ENCODE results near the gene RBPMS2. TPM values are rescaled to one million over a fixed set of nuclear protein-coding genes. Genes with fewer than 3 reads are reported as not detected.

The RBPMS2 gene
- polyA plus RNA-seq, 1 experiment, result 0.88 TPM

DNA sequence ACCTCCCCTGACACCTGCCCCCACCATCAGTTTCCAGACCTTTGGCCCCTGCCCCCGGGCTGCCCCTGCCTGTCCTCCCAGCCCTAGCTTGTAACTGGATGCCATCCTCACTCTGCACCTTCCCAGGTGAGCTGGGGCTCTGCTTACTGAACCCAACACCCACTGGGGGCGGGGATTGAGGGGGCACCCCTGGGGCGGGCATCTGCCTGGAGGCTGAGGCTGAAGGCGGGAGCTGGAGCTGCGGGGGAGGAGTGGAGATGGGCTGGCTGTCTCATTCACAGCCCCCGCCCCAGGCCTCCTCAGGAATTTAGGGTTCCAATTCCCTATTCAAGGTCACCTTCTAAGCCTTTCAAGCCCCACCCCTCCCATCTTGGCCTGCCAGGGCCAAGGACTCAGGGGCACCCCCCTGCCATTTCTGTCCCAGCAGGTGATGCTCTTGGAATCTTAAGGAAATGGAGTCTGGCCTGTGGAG is 32.4 kb upstream of the RBPMS2 start:
- Histone ChIP-seq H3K27ac (ENCODE audit: low read depth, low read length) (no peak overlapping the region), H3K4me3 (ENCODE audit: low read depth, low read length) (no peak overlapping the region), H3K27me3 (ENCODE audit: control insufficient read depth, insufficient read depth, low read length) (peaks cover 7% of the 10 kb centered on the region), H3K9me3 (ENCODE audit: control insufficient read depth, insufficient read depth, low read length) (no peaks in the 10 kb centered on the region)
- DNase-seq (ENCODE audit: low read depth, low spot score), result no peak
- TF ChIP-seq, protein P1, sequence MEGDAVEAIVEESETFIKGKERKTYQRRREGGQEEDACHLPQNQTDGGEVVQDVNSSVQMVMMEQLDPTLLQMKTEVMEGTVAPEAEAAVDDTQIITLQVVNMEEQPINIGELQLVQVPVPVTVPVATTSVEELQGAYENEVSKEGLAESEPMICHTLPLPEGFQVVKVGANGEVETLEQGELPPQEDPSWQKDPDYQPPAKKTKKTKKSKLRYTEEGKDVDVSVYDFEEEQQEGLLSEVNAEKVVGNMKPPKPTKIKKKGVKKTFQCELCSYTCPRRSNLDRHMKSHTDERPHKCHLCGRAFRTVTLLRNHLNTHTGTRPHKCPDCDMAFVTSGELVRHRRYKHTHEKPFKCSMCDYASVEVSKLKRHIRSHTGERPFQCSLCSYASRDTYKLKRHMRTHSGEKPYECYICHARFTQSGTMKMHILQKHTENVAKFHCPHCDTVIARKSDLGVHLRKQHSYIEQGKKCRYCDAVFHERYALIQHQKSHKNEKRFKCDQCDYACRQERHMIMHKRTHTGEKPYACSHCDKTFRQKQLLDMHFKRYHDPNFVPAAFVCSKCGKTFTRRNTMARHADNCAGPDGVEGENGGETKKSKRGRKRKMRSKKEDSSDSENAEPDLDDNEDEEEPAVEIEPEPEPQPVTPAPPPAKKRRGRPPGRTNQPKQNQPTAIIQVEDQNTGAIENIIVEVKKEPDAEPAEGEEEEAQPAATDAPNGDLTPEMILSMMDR (IDR thresholded peaks at IDR 0.05; ENCODE audit: low read depth, low read length), result no peak
- POLR2A ChIA-PET, result no interaction called here
- CTCF ChIA-PET, result interaction anchor here (0.9 to 4.8 kb wide), 2 partner anchors 74 to 80 kb away, joined by 3 to 86 read pairs; no protein-coding TSS in a partner anchor

DNA sequence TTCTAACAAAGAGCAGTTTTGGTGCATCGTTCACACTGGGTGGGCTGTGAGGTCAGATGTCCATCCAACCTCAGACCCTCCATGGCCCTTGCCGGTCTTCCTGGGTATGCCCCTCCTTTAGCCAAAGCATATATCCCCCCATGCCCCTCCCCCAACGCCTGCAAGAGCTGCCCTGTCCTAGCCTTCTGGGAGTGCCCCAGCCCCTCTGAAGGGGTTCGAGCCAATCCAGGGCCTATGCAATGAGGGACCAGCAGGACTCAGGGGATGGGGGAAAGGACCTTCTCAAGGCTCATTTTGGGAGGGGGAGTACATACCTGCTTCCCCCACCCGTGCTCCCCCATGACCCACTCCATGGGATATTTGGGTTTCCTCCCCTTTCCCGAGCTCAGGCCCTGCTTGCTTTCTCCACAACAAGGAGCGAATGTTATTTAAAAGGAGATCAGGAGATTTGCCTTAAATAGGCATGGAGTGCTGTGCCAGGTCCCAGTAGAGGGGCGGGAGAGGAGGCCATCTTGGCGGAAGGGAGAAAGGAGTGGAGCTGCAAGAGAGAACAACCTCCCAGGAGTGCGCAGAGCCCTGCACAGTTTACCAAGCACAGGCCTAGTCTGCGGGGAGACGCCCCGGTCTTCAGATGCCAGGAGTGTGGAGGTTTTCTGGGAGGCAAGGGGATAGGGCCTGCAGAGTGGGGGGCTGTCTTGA is 31.8 kb upstream of the RBPMS2 start:
- POLR2A ChIA-PET, result no interaction called here
- Histone ChIP-seq H3K27ac (ENCODE audit: low read depth, low read length) (no peak overlapping the region), H3K9me3 (ENCODE audit: control insufficient read depth, insufficient read depth, low read length) (no peaks in the 10 kb centered on the region), H3K27me3 (ENCODE audit: control insufficient read depth, insufficient read depth, low read length) (peaks cover 7% of the 10 kb centered on the region), H3K4me3 (ENCODE audit: low read depth, low read length) (no peak overlapping the region)
- CTCF ChIA-PET, result interaction anchor here (0.9 to 4.8 kb wide), 3 partner anchors 73 to 121 kb away, joined by 3 to 86 read pairs (median 4); no protein-coding TSS in a partner anchor
- TF ChIP-seq, protein P1 (IDR thresholded peaks at IDR 0.05; ENCODE audit: low read depth, low read length), result no peak
- no peak for DNase-seq (ENCODE audit: low read depth, low spot score)

DNA sequence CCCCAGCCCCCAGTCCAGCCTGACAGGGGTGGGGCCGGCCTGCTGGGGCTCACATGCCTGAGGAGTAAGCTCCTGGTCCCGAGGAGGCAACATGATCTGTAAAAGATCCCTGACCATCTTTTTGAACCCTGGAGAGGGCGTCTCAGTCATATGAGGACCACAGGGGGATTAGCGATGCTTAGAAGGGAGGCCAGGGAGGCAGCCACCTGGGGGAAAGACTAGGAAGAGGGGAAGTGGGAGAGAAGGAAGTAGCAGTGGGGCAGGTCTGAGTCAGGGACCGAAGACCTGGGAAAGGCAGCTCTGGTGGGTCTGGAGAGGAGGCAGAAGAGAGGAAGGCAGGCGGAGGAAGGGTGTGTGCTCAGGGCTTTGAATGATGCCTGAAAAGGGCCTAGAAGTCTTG is 31.1 kb upstream of the RBPMS2 start:
- no peak overlapping the region for H3K27ac ChIP-seq (ENCODE audit: low read depth, low read length)

DNA sequence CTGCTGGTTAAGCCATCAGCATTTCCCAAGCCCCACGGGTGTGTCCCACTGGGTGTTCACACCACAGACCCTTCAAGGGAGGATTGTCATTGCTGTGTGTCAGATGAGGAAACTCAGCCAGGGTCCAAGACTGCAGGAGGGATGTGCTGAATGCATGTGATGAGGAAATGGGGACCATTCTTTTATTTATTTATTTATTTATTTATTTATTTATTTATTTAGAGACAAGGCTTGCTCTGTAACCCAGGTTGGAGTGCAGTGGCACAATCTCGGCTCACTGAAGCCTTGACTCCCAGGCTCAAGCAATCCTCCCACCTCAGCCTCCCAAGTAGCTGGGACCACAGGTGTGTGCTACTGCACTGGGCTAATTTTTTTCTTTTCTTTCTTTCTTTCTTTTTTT is 29.2 kb upstream of the RBPMS2 start:
- CTCF ChIA-PET, result interaction anchor here (0.6 to 1.0 kb wide), 2 partner anchors 77 to 100 kb away, joined by 4 to 5 read pairs; no protein-coding TSS in a partner anchor

More for the DNA sequence above, 31.1 kb upstream of the RBPMS2 start:
- no peak overlapping the region for H3K4me3 ChIP-seq (ENCODE audit: low read depth, low read length)
- ChIA-PET POLR2A (no interaction called here), CTCF (interaction anchor here (1.5 kb wide), 1 partner anchor 120 kb away, joined by 4 read pairs; no protein-coding TSS in a partner anchor)
- no peak for DNase-seq (ENCODE audit: low read depth, low spot score)
- TF ChIP-seq, protein P1 (IDR thresholded peaks at IDR 0.05; ENCODE audit: low read depth, low read length), result no peak
- H3K27me3 ChIP-seq (ENCODE audit: control insufficient read depth, insufficient read depth, low read length), result peaks cover 7% of the 10 kb centered on the region
- H3K9me3 ChIP-seq (ENCODE audit: control insufficient read depth, insufficient read depth, low read length), result no peaks in the 10 kb centered on the region

More for the DNA sequence above, 29.2 kb upstream of the RBPMS2 start:
- Histone ChIP-seq H3K9me3 (ENCODE audit: control insufficient read depth, insufficient read depth, low read length) (no peaks in the 10 kb centered on the region; the same call in 1 of the 2 replicates), H3K27me3 (ENCODE audit: control insufficient read depth, insufficient read depth, low read length) (peaks cover 7% of the 10 kb centered on the region), H3K4me3 (ENCODE audit: low read depth, low read length) (no peak overlapping the region), H3K27ac (ENCODE audit: low read depth, low read length) (no peak overlapping the region)
- POLR2A ChIA-PET, result no interaction called here
- DNase-seq (ENCODE audit: low read depth, low spot score), result no peak
- TF ChIP-seq, protein P1 (IDR thresholded peaks at IDR 0.05; ENCODE audit: low read depth, low read length), result no peak

Data from AG04450 (cell line).